Right renal pelvis (tissue), 4 donors: ENCODE data around the gene IL27RA. TPM values are rescaled to one million over a fixed set of nuclear protein-coding genes. Genes with fewer than 3 reads are reported as not detected.

Experiments used
- DNase-seq, 4 donors: peaks; one replicate each; pipeline ENCODE4 v3.0.0-alpha.2; 2013; ENCODE audit warnings: low read depth in 4 of 4, low spot score in 3 of 4, missing footprints in 1 of 4
- polyA plus RNA-seq, 4 donors: library from polyadenylated mRNA; unstranded; fragments of 120-200 nt; gene quantifications; one replicate each; pipeline ENCODE4 v1.2.1, GENCODE V29; 2013; ENCODE audit not compliant: insufficient read length in 4 of 4

Gene IL27RA
- 1 to 10 TPM; 6.5 to 8.2 (median 7.3) TPM for polyA plus RNA-seq

- DNase-seq, result peak in 3 of 4 donors; percentile 41 to 58 (median 54)
These were observed at the start of gene IL27RA for GRCh38 chr19:14031719-14032480. Gene IL27RA (plus strand): TSS chr19:14031762. CDS start chr19:14031873, 111 bp downstream.

- no peak for DNase-seq
These were observed 49.5 kb upstream of the IL27RA start for GRCh38 chr19:13981988-13982501.

DNA sequence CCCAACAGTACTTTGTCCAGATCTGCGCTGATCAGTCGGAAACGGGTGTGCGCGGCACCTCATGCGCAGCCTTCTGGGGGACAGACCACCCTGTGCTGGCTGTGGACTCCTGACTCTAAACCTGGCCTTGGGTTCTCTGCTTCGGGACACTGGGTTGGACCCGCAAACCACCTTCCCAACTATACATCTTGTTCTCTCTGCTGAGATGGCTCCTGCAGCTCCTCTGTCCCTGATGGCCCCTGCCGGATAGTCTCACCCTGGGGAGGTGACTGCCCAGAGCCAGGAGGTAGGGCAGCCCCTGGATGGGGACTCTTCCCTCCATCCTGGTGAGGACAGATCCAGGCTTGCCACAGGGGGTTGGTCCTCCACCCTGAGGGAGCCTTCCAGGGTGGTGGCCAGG, 48.8 kb upstream of the IL27RA start:
- no peak for DNase-seq

DNA sequence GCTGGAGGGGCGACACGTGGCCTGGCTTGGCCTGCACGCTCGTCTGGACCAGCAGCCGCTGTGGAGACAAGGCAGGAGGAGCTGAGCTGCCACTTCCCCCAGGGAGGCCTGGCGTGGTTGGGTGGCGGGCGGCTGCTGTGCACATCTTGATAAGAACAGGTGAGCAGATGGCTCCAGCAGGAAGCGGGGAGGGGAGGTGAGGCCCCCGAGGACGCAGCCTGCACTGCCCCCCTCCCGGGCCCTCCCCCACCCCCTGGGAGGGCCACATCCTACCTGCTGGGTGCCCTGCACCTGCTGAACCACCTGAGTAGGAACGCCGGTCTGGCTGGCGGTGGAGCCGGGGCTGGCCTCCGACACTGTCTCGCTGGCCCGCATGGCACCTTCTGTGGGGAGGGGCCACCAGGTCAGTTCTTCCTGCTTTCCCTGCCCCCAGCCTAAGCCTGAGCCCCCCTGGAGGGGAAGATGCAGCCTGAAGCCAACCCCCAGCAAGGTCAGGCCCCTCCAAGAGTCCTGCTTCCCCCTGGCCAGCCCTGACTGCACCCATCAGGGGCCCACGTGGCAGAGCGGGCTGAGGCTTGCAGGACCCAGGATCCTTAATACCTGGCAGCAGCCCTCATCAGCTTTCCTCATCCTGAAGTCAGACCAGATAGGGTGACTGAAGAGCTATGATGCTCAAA, 48.2 kb upstream of the IL27RA start:
- no peak for DNase-seq

- no peak for DNase-seq
These were observed 47.4 kb upstream of the IL27RA start for GRCh38 chr19:13984186-13984585.

- DNase-seq, result no peak
These were observed 46.5 kb upstream of the IL27RA start for GRCh38 chr19:13984875-13985741.

GRCh38 chr19:13985771-13986347, 45.7 kb upstream of the IL27RA start:
- DNase-seq, result no peak

DNA sequence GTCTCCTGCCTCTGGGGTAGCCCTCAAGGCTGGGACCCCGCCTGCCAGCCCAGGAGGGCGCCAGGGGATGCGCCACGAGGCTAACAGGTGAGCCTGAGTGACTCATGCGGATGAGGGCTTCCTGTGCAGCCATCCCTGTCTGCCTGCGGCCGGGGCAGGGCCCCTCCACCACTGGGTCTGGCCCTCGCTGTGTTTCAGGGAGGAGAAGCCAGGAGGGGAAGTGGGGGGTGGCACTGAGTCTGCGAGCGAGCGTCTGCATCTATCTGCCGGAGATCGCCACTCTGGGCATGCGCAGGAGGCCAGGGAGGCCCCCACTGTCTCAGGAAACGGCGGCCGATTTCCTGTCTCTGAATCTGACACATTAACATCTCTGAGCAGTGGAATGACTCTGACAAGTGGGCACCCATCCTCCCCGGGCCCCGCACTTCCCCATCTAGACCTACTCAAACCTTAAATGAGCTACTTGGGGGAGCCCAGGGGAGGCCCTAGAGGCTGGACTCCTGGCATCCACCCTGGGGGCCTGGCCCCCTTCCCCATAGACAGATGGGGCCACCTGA, 45.1 kb upstream of the IL27RA start:
- DNase-seq, result no peak

DNA sequence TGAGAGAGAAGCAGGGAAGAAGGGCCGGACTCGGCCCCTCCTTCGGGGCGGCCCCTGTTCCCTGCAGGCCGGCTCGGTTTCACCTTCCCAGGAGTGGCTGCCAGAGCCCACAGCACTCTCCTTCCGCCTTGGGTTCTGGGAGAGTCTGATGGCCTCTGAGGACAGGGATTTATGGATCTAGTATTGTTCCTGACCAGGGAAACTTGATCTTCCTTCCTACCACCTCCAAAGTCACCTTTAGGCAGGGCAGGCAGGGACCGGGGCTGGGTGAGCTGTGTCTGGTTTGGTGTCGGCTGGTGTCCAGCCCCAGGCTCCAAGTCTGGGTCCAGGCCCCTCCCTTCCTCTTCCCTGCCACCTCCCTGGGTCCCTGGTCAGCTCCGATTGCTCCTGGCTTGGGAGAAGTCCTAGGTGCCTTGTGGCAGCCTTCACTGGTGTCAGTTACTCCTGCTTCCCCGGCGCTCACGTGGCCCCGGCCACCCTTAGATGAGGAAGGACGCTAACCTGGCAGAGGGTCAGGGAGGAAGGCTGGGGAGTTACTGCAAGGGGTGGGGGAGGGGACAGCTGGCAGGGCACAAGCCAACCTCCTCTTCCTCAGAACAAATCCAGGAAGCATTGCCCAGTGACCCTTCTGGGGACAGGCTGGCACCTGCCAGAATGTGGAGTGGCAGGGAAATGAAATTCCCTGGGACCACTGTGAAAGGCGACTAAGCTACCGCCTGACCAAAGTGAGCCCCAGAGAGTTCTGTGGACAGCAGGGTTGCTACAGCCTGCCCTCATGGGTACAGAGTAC, 44.3 kb upstream of the IL27RA start:
- DNase-seq, result no peak

DNA sequence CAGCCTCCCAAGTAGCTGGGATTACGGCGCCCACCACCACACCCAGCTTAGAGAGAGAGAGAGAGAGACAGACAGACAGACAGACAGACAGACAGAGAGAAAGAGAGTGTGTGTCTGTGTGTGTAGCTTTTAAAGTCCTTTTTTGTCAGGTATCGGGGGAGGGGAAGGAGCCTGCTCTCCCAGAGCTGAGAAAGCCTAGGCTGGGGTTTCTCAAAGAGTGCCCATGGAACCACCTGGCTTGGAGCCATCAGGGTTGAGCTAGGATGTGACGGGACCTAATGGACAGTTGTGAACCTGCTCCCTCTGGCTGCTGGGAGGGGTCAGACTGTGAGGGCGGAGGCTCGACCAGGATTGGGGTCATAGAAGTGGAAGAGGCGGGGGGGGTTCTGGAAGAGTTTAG, 42.1 kb upstream of the IL27RA start:
- DNase-seq, result no peak

DNA sequence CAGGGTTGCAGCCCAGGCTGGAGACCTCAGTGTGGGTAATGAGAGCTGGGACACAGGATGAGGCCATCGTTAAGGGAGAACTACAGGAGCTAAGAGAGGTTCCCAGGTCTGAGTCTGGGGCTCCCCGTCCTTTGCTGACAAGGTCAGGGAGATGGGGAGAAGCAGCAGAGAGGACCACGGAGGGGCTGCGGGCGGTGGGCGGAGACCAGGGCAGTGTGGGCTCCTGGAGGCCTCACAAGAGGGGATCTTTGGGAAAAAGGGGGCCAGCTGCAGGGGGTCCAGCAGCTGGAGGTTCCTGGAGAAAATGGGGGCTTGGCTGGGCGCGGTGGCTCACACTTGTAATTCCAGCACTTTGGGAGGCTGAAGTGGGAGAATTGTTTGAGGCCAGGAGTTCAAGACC, 41.5 kb upstream of the IL27RA start:
- no peak for DNase-seq

GRCh38 chr19:13992025-13992424, 39.5 kb upstream of the IL27RA start:
- DNase-seq, result no peak

- DNase-seq, result no peak
These were observed 37.8 kb upstream of the IL27RA start for GRCh38 chr19:13993590-13994300.

DNA sequence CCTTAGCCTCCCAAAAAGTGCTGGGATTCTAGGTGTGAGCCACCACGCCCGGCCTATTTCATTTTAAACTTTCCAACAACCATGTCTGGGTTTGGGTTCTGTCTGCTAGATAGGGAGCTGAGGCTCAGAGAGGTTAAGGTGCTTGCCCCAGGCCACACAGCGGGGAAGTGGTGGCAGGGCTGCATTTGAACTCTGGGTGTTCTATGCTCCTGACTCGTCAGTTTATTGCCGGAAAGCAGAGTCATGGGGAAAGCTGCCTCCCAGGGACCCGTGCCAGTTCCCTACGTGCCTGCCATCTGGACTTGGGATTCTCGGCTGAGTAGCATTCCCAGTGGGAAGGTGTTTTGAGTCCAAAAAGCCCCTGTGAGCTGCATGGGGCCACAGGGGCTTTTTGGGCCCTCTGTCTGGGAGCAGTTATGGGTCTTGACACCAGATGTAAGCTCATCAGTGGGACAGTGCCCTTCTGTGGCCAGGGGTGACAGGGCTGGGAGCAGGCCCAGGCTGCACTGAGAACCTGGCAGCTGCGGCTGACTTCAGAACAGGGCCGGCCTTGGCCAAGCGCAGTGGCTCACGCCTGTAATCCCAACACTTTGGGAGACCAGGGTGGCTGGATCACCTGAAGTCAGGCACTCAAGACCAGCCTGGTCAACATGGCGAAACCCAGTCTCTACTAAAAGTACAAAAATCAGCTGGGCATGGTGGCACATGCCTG, 36.4 kb upstream of the IL27RA start:
- no peak for DNase-seq

- no peak for DNase-seq
These were observed 35.4 kb upstream of the IL27RA start for GRCh38 chr19:13995878-13996765.

DNA sequence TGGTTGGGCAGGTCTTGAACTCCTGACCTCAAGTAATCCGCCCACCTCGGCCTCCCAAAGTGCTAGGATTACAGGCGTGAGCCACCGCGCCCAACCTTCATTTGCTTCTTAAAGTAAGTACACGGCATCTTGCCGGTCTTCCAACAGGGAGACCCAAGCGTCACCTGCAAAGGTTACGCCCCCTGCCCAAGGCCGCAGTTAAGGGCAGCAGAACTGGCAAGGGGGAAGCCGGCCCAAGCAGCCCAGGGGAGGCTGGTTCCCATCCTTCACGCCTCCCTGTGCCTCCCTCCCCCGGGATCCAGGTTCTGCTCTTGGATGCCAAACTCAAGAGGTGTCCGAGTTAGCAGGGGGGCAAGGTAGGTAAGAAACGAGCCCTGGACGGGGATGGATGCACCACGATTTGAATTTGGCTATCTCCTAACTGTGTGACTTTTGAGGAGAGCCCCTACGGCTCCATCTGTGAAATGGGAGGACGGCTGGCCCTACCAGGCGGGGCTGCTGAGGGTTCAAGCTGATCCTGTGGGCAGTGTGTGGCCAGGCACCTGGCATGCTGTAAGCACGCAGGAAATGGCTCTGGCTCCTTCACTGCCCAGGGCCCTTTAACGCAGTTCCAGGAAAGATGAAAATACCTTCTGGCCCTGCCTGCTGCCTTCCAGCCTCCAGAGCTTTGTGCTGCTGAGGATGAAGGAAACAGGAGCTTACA, 34.5 kb upstream of the IL27RA start:
- DNase-seq, result no peak

DNA sequence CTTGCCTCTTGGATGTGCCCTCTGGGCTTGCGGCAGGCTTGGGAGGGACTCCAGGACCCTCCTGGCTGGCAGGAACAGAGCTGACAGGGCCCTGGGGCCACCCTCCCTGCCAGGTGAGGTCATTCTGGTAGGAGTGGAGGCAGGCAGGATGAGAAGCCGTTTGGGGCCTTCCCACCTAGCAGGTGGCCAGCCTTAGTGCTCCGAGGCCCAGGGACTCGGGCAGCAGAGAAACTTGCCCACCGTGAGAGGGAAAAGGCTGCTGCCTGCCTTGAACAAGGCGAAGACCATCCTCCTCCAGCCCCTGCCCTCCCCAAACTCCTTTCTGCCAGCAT, 34.0 kb upstream of the IL27RA start:
- no peak for DNase-seq
